Measurements from ENCODE around the gene STKLD1. TPM values are rescaled to one million over a fixed set of nuclear protein-coding genes. Genes with fewer than 3 reads are reported as not detected.

STKLD1 gene
- total RNA-seq, 1 experiment from 2014 or later, result 4.1 TPM

GRCh38 chr9:133349965-133350616 lies 26.1 kb upstream of the STKLD1 start:
- TF ChIP-seq EZH2 (IDR thresholded peaks at IDR 0.05; ENCODE audit: low read length, unreplicated experiment) (no peak), EZH2phosphoT487 (IDR thresholded peaks at IDR 0.05; ENCODE audit: borderline replicate concordance, low read length) (no peak)
- TF ChIP-seq, protein P1, sequence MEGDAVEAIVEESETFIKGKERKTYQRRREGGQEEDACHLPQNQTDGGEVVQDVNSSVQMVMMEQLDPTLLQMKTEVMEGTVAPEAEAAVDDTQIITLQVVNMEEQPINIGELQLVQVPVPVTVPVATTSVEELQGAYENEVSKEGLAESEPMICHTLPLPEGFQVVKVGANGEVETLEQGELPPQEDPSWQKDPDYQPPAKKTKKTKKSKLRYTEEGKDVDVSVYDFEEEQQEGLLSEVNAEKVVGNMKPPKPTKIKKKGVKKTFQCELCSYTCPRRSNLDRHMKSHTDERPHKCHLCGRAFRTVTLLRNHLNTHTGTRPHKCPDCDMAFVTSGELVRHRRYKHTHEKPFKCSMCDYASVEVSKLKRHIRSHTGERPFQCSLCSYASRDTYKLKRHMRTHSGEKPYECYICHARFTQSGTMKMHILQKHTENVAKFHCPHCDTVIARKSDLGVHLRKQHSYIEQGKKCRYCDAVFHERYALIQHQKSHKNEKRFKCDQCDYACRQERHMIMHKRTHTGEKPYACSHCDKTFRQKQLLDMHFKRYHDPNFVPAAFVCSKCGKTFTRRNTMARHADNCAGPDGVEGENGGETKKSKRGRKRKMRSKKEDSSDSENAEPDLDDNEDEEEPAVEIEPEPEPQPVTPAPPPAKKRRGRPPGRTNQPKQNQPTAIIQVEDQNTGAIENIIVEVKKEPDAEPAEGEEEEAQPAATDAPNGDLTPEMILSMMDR (conservative IDR thresholded peaks at IDR 0.05; ENCODE audit: low read depth, low read length), result no peak
- Histone ChIP-seq H4K20me1 (ENCODE audit: low read length) (peaks cover 24% of the 10 kb centered on the region), H3K9ac (ENCODE audit: low read length) (no peak overlapping the region), H3K27ac (ENCODE audit: low read length) (no peak overlapping the region), H3K27me3 (ENCODE audit: low read length) (no peaks in the 10 kb centered on the region), H3K4me2 (ENCODE audit: low read length) (peak overlapping the region; percentile 93), H2AFZ (ENCODE audit: low read length) (no peak overlapping the region), H3F3A (ENCODE audit: low read length, unreplicated experiment) (peaks cover 13% of the 10 kb centered on the region), H3K79me2 (ENCODE audit: low read length) (peaks cover 51% of the 10 kb centered on the region), H3K4me3 (ENCODE audit: low read length) (peak overlapping the region; percentile 100; the same call in 1 of the 2 replicates), H3K4me1 (ENCODE audit: insufficient read depth, low read length) (peaks cover 13% of the 10 kb centered on the region), H3K9me3 (ENCODE audit: low read length) (no peaks in the 10 kb centered on the region), H3K9me2 (replicated peaks; ENCODE audit: low read length) (no peaks in the 10 kb centered on the region), H3K36me3 (ENCODE audit: low read depth, low read length) (peaks cover 41% of the 10 kb centered on the region)
- POLR2A ChIA-PET (ENCODE audit: unreplicated experiment), result no interaction called here
- intact Hi-C loops (cut with micrococcal nuclease), result no loop called here
- no TSS peak for BruUV-seq (replicated peaks)
- CTCF ChIA-PET, result no interaction called here
- ATAC-seq (no peak), DNase-seq (no peak)

DNA sequence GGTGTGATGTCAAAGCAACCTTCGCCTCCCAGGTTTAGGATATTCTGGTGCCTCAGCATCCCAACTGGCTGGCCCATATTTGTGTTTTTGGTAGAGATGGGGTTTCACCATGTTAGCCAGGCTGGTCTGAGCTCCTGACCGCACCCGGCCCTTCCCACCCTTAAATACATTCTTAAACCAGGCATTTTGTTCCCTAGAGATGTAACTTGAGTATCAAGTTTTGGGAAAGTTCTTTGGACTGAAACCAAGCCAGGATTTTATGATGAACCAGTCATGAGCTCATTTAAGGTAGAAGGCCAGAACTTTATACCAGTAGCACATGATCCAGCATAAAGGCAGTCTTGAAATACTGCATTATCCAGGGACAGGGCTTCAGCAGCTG lies 24.6 kb upstream of the STKLD1 start:
- ATAC-seq, result no peak
- H4K20me1 ChIP-seq (ENCODE audit: low read length), result peaks cover 24% of the 10 kb centered on the region
- POLR2A ChIA-PET (ENCODE audit: unreplicated experiment), result interaction anchor here (0.7 kb wide), 1 partner anchor 17 kb away, joined by 4 read pairs; no protein-coding TSS in a partner anchor
- H3K9me3 ChIP-seq (ENCODE audit: low read length), result no peaks in the 10 kb centered on the region
- BruUV-seq (replicated peaks), result no TSS peak
- H3F3A ChIP-seq (ENCODE audit: low read length, unreplicated experiment), result peaks cover 13% of the 10 kb centered on the region
- TF ChIP-seq EZH2phosphoT487 (IDR thresholded peaks at IDR 0.05; ENCODE audit: borderline replicate concordance, low read length), result no peak
- no peaks in the 10 kb centered on the region for H3K9me2 ChIP-seq (replicated peaks; ENCODE audit: low read length)
- no peak overlapping the region for H2AFZ ChIP-seq (ENCODE audit: low read length)
- no peak overlapping the region for H3K27ac ChIP-seq (ENCODE audit: low read length)
- peak; percentile 27 for DNase-seq
- no peak overlapping the region for H3K4me2 ChIP-seq (ENCODE audit: low read length)
- H3K36me3 ChIP-seq (ENCODE audit: low read depth, low read length), result peaks cover 41% of the 10 kb centered on the region
- CTCF ChIA-PET, result no interaction called here
- H3K4me1 ChIP-seq (ENCODE audit: insufficient read depth, low read length), result peaks cover 11% of the 10 kb centered on the region
- H3K9ac ChIP-seq (ENCODE audit: low read length), result no peak overlapping the region
- intact Hi-C loops (cut with micrococcal nuclease), result no loop called here
- peaks cover 50% of the 10 kb centered on the region for H3K79me2 ChIP-seq (ENCODE audit: low read length)
- H3K4me3 ChIP-seq (ENCODE audit: low read length), result no peak overlapping the region
- no peaks in the 10 kb centered on the region for H3K27me3 ChIP-seq (ENCODE audit: low read length)

GRCh38 chr9:133351908-133352634 lies 24.1 kb upstream of the STKLD1 start:
- POLR2A ChIA-PET (ENCODE audit: unreplicated experiment), result no interaction called here
- Histone ChIP-seq H3K4me1 (ENCODE audit: insufficient read depth, low read length) (peaks cover 9% of the 10 kb centered on the region), H2AFZ (ENCODE audit: low read length) (no peak overlapping the region), H3K9ac (ENCODE audit: low read length) (no peak overlapping the region), H3K4me3 (ENCODE audit: low read length) (no peak overlapping the region), H3K79me2 (ENCODE audit: low read length) (peaks cover 50% of the 10 kb centered on the region), H3F3A (ENCODE audit: low read length, unreplicated experiment) (peaks cover 13% of the 10 kb centered on the region), H3K36me3 (ENCODE audit: low read depth, low read length) (peaks cover 41% of the 10 kb centered on the region), H3K9me2 (replicated peaks; ENCODE audit: low read length) (no peaks in the 10 kb centered on the region), H3K4me2 (ENCODE audit: low read length) (no peak overlapping the region), H3K9me3 (ENCODE audit: low read length) (no peaks in the 10 kb centered on the region), H3K27ac (ENCODE audit: low read length) (no peak overlapping the region), H4K20me1 (ENCODE audit: low read length) (peaks cover 24% of the 10 kb centered on the region), H3K27me3 (ENCODE audit: low read length) (no peaks in the 10 kb centered on the region)
- ATAC-seq (peak; percentile 10; the same call in 1 of the 2 replicates), DNase-seq (peak; percentile 54)
- BruUV-seq (replicated peaks), result no TSS peak
- intact Hi-C loops (cut with micrococcal nuclease), result no loop called here
- TF ChIP-seq, protein P1 (conservative IDR thresholded peaks at IDR 0.05; ENCODE audit: low read depth, low read length), result peak; percentile 63
- no peak for TF ChIP-seq EZH2phosphoT487 (IDR thresholded peaks at IDR 0.05; ENCODE audit: borderline replicate concordance, low read length)
- CTCF ChIA-PET, result no interaction called here
